Effector memory CD4-positive, alpha-beta T cell (primary cell): Measurements from ENCODE around the gene MRPS35.

Experiments
- DNase-seq, 3 donors: peaks; one replicate each; pipeline ENCODE4 v3.0.0-alpha.2; 2020
- H3K27ac ChIP-seq: 2 replicates; pipeline ENCODE4 v1.7.0; 2013; ENCODE audit warnings: mild to moderate bottlenecking, low read length, moderate library complexity; ENCODE audit not compliant: insufficient read depth, poor library complexity, severe bottlenecking
- H3K27me3 ChIP-seq: replicated peaks from 2 replicates; pipeline ENCODE4 v1.7.0; 2013; ENCODE audit warnings: mild to moderate bottlenecking, low read length; ENCODE audit not compliant: insufficient read depth, control insufficient read depth, poor library complexity, severe bottlenecking
- H3K36me3 ChIP-seq: 2 replicates; pipeline ENCODE4 v1.7.0; 2013; ENCODE audit warnings: mild to moderate bottlenecking, low read length, moderate library complexity; ENCODE audit not compliant: control insufficient read depth, insufficient read depth
- H3K4me1 ChIP-seq: 2 replicates; pipeline ENCODE4 v1.7.0; 2013; ENCODE audit warnings: low read length, mild to moderate bottlenecking; ENCODE audit not compliant: control insufficient read depth, insufficient read depth, poor library complexity, severe bottlenecking
- H3K4me3 ChIP-seq: 2 replicates; pipeline ENCODE4 v1.7.0; 2013; ENCODE audit warnings: low read length, low read depth, mild to moderate bottlenecking; ENCODE audit not compliant: insufficient read depth, poor library complexity, severe bottlenecking
- H3K9me3 ChIP-seq: 2 replicates; pipeline ENCODE4 v1.7.0; 2013; ENCODE audit warnings: mild to moderate bottlenecking, low read length, moderate library complexity; ENCODE audit not compliant: control insufficient read depth

MRPS35 gene

DNA sequence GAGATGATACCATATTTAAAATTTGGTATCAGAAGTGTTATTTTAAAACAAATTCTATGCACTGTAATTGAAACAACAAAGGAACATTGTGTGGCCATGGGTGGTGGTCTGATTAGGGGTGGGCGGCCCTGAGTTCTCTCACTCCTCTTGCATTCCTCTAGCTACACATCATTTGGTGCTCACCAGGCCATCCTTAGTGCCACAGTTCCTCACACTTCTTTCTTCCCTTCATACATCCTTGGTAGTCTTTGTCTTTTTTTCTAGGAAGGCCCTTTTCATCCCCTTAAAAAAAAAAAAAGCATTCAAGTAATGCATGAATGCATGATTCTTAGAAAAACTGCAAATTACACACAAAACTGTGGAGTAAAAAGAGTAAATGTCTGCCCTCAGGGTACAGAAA lies 71.8 kb downstream of the MRPS35 start:
- DNase-seq = no peak
- H3K27me3 ChIP-seq = no peaks in the 10 kb centered on the region
- peaks cover 17% of the 10 kb centered on the region for H3K4me1 ChIP-seq
- no peak overlapping the region for H3K4me3 ChIP-seq
- H3K36me3 ChIP-seq = no peaks in the 10 kb centered on the region
- no peaks in the 10 kb centered on the region for H3K9me3 ChIP-seq
- H3K27ac ChIP-seq = no peak overlapping the region

DNA sequence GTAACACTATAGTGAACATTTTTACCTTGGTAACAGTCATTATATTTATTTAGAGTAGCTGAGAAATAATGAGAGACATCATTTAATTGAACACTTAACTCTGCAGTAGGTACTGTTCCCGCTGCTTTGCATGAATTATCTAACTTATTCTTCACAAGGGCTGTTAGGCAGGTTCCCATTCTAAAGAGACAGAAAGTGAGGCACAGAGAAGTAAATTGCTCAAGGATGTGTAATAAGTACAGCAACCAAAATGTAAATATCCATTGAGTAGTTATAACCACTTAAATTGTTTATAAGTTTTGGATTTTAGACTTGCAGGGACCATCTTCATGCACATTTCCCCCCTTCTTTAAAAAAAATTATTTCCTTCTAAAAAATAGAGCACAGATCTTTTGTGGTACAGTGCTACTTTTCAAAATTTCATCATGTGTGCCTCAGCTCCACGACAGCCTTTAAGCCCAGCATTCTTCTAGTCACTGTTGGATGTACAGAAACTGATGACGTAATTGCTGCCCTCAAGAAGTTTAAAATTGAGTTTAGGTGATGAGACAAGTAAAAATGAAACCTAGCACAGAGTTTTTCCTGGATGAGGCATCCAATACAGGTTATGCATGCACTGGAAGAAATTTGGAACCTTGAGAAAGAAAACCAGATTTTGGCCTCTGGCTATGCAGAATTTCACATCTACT lies 75.4 kb downstream of the MRPS35 start:
- Histone ChIP-seq H3K4me1 (peaks cover 5% of the 10 kb centered on the region), H3K9me3 (no peaks in the 10 kb centered on the region), H3K36me3 (no peaks in the 10 kb centered on the region), H3K27ac (no peak overlapping the region), H3K4me3 (no peak overlapping the region), H3K27me3 (no peaks in the 10 kb centered on the region)
- no peak for DNase-seq

DNA sequence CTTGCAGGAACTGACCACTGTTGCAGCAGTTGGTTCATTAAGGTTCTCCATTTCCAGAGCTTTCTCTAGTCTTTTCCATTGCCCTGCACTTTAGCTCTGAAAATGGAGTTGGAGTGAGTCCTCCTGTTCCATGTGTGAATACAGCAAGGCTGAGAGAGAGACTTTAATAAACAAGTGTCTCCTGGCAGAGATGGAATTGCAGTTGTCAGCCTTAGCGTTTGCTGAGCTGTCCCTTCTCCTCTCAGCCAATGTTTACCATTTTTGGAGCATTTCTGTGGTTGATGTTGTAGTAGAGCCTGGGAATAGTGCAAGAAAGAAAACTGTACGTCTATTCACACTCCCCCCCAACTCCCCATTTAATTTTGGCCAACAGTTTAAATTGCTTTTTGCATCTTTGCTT lies 76.9 kb downstream of the MRPS35 start:
- Histone ChIP-seq H3K36me3 (peaks cover 6% of the 10 kb centered on the region), H3K27ac (no peak overlapping the region), H3K4me3 (no peak overlapping the region), H3K27me3 (no peaks in the 10 kb centered on the region), H3K9me3 (no peaks in the 10 kb centered on the region), H3K4me1 (peaks cover under 1% of the 10 kb centered on the region)
- DNase-seq = no peak

- no peaks in the 10 kb centered on the region for H3K27me3 ChIP-seq
- DNase-seq = no peak
- H3K9me3 ChIP-seq = no peaks in the 10 kb centered on the region
- H3K4me1 ChIP-seq = no peaks in the 10 kb centered on the region
- H3K27ac ChIP-seq = no peak overlapping the region
- H3K36me3 ChIP-seq = peaks cover 6% of the 10 kb centered on the region
- no peak overlapping the region for H3K4me3 ChIP-seq
Measured at GRCh38 chr12:27790179-27790578, 79.5 kb downstream of the MRPS35 start.

DNA sequence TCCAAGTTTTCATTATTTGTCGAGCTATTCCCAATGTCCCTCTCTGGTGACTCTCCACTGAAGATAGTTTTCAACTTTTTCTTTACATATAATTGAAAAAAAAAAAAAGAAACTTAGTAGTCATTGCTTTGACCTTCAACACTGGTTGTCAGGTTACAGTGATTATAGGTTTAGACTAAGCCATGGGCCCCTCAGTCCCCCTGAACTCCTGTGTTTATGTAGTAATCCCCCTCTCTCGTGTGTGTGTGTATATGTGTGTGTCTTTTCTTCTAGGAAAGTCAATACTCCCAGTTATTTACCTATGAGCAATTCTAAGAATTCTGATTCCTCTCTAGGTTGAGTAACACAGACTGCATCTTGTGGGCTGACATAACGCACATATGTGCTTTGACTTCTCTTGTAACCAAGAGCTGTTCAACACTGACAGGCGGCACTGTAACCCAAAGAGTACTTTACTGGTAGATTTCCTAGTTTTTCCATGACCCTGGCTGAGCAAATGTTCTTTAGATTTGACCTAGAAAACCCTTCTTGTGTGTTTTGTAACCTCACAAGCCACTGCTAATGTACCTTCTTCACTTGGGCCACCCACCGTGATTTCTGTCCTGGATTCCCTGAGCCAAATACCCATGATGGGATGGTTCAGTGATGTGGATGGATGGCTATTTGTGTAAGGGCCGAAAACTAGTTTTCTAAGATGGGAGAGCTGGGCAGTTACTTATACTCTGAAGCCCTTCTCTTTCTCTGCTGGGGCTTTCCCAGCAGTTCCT lies 84.4 kb downstream of the MRPS35 start:
- no peak for DNase-seq
- Histone ChIP-seq H3K9me3 (no peaks in the 10 kb centered on the region), H3K36me3 (peaks cover 19% of the 10 kb centered on the region), H3K4me3 (no peak overlapping the region), H3K27me3 (no peaks in the 10 kb centered on the region), H3K27ac (no peak overlapping the region), H3K4me1 (no peaks in the 10 kb centered on the region)

GRCh38 chr12:27796128-27796527 lies 85.5 kb downstream of the MRPS35 start:
- H3K27me3 ChIP-seq = no peaks in the 10 kb centered on the region
- peaks cover 19% of the 10 kb centered on the region for H3K36me3 ChIP-seq
- no peak overlapping the region for H3K27ac ChIP-seq
- DNase-seq = no peak
- H3K4me1 ChIP-seq = no peaks in the 10 kb centered on the region
- H3K4me3 ChIP-seq = no peak overlapping the region
- H3K9me3 ChIP-seq = no peaks in the 10 kb centered on the region

DNA sequence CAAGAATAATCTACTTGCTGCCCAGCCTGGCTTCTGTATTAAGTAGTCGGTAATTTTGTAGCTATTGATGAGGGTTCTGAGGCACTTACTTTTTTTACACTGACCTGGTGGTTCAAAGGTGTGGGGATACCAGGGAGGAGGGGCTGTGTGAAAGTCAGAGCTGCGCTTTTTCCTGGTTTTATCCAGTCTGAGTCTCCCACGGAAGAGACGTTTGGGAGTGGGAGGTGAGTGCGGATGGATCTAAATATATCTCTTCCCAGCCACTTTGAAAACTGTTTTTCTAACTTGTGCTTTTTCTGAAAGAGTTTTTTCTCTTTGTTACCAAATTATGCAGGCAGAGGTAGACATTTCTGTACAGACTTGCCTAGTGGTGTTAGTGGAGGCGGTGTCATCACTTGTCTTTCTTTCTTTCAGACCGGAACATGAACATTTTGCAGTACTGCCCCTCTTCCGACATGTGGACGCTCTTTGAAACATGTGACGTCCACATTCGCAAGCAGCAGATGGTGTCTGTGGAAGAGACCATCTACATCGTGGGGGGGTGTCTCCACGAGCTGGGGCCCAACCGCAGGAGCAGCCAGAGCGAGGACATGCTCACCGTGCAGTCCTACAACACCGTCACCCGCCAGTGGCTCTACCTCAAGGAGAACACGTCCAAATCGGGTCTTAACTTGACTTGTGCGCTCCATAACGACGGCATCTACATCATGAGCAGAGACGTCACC lies 86.8 kb downstream of the MRPS35 start:
- Histone ChIP-seq H3K27me3 (no peaks in the 10 kb centered on the region), H3K4me1 (no peaks in the 10 kb centered on the region), H3K36me3 (peaks cover 13% of the 10 kb centered on the region), H3K9me3 (no peaks in the 10 kb centered on the region), H3K27ac (no peak overlapping the region), H3K4me3 (no peak overlapping the region)
- no peak for DNase-seq

DNA sequence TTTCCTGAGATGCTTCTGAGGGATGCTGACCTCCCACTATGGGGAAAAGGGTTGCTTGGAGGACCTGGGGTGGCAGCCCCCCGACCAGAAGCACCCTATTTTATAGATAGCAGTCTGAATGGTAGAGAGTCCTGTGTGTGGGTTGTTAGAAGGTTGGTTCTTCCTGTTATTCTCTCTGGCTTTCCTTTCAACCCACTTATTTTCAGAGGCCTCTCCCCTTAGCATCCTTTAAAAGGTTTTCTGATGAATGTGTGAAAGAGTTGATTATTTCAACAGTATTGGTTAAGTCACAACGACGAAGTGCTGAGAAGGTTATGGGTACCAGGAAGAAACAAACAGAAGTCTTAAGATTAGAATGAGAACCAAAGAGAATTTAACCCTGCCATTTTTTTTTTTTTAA lies 90.2 kb downstream of the MRPS35 start:
- Histone ChIP-seq H3K4me1 (no peaks in the 10 kb centered on the region), H3K9me3 (no peaks in the 10 kb centered on the region), H3K27ac (no peak overlapping the region), H3K36me3 (peaks cover 13% of the 10 kb centered on the region), H3K4me3 (no peak overlapping the region), H3K27me3 (no peaks in the 10 kb centered on the region)
- no peak for DNase-seq

DNA sequence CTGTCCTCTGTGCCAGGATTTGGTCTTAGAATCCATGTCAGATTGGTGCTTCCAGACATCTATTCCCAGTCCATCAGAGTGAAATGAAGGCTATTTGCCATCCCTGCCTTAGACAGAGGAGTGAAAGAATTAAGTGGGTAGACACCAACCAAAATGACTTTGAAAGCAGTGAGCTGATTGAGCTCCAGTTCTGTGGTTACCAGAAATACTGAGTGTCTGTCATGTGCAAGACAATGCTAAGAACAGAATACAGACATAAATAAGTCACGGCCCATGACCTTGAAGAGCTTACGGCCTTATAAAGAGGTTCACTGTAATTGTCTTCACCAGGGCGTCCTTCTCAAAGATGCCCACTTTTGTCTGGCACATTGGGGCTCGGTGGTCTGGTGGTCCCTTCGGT lies 91.0 kb downstream of the MRPS35 start:
- no peak overlapping the region for H3K4me3 ChIP-seq
- H3K27ac ChIP-seq = no peak overlapping the region
- DNase-seq = no peak
- H3K27me3 ChIP-seq = no peaks in the 10 kb centered on the region
- H3K9me3 ChIP-seq = no peaks in the 10 kb centered on the region
- H3K36me3 ChIP-seq = peaks cover 13% of the 10 kb centered on the region
- H3K4me1 ChIP-seq = peaks cover 3% of the 10 kb centered on the region

DNA sequence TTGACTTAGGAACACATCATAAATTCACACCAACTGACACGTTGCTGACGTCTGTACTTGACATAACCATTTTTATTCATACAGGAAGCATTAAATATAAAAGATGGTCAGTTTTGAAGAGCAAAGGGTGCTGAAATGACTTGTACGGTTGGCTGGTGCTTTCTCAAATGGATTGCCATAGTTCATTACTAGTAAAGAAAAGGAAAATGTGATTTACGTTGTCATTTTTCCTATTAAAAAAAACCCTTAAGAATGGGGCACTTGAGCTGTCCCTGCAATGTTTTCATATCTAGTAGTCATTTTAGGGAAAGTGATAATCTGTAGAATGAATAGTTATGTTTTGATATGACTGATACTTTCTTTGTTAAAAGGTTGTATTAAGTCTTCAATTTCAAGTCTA lies 91.9 kb downstream of the MRPS35 start:
- no peak for DNase-seq
- Histone ChIP-seq H3K4me3 (no peak overlapping the region), H3K27me3 (no peaks in the 10 kb centered on the region), H3K27ac (no peak overlapping the region), H3K4me1 (peaks cover 9% of the 10 kb centered on the region), H3K36me3 (peaks cover 7% of the 10 kb centered on the region), H3K9me3 (no peaks in the 10 kb centered on the region)
